Stimulated activated CD4-positive, alpha-beta T cell treated with anti-CD3 and anti-CD28 coated beads, Interleukin-4, amount 100 ng/mL, for 24 hours (primary cell): ENCODE data around the gene PCTP.

Experiments
- DNase-seq: peaks from one replicate; pipeline ENCODE4 v3.0.0-alpha.2; 2020

PCTP gene

DNA sequence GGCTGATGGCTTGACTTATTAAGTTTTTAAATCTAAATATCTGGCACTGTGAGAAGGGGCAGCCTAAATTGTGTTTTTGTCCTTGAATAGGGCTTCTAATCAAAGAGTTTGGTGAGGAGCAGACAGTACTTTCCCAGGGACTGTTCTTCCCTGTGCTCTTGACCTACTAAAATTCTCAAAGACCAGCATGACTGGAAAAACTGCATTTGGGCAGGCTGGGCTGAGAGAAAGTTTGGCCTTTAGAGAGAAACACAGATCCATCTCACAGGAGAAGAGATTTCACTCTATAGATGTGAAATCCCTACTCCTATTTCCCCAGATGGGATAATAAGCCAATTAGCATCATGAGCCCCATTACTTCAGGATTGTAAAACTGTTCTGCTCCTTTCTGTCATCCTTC, 7.3 kb downstream of the PCTP start:
- no peak for DNase-seq

DNA sequence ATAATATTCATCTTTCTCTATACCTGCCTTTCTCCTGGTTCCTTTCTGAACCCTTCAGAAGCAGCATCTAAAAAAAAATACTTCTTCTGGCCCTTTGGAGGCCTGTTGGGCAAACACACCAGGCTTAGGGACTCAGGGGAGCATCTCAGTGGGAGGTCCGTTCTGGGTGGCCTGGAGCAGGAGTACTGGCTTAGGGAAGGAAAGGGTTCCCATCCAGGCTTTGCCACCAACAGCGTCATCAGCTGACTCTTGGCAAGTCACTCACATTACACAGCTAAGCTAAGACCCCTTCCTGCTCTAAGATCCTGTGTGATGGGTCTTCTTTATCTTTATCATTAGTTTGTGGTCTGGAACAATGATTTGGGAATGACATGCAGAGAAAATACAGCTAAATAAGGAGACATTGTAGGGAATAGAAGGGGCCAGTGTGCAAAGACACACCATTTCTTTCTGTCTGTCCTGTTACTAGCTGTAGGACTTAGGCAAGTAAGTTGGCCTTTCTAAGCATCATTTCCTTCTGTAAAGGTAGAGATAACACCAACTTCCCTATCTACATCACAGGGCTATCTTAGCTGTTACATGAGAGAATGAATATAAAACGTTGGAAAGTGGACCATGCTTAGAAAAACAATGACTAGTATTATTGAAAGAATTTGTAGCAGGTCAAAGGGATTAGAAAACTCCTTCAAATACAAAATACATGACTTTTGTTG, 9.9 kb downstream of the PCTP start:
- no peak for DNase-seq

DNA sequence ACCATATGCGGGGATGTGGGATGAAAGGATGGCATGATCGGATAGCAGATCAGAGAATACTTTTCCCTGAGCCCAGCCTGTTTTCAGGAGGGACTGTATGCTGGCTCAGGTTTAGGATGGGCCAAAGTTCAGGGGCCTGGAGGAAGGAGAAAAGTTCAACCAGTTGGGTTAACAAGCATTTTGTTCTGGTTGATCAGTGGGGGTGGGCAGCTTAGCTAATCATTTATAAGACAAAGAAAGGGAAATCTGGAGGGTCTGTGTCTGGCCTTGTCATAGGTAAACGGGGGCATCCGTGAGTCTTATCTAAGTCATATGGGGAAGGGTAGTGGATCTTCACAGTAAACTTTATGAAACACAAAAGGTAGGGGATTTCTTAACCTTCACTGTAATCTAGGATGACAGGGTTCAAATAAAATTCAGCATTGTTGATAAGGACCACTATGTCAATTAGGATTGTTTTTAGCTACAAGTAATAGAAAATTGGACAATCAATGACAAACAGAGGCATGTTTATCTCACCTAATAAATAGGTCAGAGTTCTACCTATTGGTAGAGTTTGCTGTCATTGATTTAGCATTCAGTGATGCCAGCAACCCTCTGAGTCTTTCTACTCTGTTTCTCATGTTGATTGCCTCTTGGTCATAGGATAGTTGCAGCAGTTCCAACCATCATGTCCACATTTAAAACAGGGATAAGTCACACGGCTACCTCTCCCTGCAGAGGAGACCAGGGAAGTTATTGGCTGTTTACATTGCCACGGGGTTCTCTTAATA, 11.4 kb downstream of the PCTP start:
- DNase-seq: no peak

DNA sequence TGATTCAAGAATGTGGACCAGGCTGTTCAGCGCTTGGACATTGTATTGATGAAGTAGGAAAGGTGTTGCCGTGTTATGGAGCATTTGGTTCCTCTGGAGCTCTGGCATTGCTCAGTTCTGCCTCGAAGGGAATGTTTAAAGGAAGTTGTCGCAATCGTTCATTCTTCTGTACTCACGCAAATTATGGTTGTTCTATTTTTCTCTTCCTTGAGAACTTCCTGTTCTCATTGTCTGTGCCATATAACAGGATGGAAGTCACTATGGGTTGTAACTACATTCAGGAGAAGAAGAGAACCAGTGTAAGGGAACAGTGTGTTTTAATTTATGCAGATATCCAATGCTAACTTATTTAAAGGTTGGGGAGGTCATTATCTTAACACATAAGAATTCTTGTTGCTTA, 13.0 kb downstream of the PCTP start:
- no peak for DNase-seq

DNA sequence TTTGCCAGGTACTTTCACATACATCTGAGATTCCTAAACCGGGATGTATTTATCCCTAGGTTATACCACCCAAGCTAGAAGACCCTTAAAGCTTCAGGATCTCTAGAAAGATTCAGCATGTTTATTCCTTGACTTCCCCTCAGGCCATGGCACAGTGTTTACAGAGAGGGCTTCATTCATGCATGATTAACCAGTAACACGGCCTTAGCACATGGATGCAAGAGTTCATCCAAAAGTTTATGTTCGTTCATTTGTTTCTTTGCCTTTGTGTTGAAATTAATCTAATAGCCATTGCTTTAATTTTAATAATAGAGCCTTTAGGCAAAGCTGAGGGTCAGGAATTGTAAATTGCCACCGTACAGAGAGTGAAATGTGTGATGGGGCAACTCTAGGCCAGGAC, 13.8 kb downstream of the PCTP start:
- no peak for DNase-seq

DNA sequence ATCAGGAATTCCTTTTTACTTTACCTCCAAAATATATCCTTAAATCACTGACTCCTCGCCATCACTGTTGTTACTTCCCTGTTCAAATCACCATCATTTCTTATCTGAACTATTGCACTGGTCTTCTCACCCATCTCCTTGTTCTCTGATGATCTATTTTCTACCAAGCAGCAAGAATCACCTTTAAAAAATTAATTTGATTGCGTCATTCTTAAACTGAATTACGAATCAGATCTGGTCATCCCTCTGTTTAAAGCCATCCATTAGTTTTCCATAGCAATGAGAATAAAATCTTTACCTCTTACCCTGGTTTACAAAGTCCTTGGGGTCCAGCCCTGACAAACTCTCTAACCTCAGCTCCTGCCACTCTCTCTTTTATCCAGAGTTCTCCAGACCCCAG, 14.6 kb downstream of the PCTP start:
- DNase-seq: no peak

DNA sequence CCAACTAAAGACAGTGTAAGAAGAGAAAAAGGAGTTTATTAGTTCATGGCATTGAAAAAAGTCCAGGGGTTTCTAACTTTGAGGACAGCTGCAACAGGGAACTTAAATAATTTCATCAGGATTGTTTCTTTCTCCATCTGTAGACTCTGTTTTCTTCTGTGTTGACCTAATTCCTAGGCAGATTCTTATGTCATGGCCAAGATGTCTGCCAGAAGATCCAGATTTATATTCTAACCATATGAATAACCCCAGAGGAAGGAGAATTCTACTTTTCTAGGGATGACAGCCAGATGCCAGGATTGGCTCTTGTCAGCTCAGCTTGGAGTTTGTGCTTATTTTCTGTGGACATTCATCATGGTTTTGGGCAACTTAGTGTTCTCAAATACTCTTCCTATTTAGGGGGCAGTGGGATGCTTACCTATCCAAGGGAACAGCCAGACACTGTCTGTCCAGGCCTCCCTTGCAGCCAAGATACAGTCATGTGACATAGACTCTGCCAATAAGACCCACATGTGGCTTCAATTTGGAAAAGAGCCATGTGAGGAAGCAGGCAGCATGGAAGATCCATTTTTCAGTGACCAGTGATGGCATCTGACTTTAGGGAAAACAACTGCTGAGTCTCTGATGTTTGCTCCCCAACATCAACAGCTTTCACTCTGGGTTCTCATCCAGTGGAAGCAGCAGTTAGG, 18.2 kb downstream of the PCTP start:
- no peak for DNase-seq

DNA sequence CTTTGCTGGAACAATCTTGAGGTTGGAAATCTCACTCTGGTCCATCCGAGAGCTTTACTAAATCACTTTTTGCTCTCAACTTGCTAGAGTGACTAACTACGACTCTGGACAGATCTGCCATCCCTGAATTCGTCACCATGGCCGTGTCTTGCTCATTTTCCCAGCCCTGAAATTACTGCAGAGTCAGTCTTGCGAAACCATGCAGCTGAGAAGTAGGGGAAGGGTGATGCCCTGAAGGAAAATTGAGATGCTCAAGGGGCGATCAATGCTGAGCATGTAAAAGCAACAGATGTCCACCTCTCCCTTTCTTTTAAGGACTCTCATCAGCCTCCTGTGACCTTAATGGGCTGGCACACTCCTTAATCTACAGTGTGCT, 18.8 kb downstream of the PCTP start:
- no peak for DNase-seq

DNA sequence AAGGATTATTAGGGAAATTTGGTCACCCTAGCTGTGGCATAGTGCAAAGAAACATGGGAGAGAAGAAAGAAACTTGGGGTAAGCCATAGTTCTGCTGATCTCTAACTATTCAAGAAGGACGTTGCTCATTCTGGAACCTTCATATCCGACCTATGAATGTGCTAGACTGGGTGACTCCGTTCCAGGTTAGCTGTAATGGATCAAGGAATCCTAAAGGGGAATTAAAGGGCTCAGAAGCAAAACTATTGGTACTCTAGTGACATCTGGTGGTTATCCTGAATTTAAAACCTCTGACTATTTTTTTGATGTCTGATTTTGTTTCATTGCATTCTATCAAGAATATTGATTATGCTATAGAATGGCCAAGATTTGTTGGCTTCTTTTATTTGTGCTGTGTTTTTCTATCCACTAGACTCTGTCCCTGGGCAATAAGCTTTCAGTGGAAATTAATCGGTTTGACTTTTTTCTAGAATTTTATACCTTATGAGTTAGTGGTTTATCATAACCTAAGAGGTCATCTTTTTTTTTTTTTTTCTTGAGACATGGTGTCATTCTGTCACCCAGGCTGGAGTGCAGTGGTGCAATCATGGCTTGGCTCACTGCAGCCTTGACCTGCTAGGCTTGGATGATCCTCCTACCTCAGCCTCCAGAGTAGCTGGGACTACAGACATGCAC, 19.5 kb downstream of the PCTP start:
- DNase-seq: no peak

DNA sequence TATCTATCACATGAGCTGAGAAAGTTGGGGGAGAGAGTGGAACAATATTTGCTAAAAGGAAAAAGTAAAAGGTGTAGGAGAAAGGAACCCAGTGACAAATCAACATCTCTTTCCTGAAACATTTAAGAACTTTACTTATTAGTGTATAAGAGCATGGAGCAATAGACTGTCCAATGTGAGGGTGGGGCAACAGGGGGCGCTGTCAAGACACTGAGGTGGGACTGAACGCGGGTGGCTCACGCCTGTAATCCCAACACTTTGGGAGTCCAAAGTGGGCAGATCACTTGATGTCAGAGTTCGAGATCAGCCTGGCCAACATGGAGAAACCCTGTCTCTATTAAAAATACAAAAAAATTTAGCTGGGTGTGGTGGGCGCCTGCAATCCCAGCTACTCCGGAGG, 21.2 kb downstream of the PCTP start:
- no peak for DNase-seq

DNA sequence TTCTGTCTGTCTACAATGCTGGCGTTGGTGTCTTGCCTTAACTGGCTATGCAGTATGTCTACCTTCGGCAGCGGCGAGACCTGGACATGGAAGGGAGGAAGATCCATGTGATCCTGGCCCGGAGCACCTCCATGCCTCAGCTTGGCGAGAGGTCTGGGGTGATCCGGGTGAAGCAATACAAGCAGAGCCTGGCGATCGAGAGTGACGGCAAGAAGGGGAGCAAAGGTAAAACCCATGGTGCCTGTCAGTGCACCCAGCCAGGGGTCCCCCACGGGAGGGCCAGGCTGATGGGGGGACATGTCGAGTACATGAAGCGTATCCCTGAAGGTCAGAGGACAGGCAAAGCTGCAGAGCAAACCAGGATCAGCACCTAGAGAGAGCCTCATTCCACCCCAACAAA, 22.8 kb downstream of the PCTP start:
- no peak for DNase-seq

DNA sequence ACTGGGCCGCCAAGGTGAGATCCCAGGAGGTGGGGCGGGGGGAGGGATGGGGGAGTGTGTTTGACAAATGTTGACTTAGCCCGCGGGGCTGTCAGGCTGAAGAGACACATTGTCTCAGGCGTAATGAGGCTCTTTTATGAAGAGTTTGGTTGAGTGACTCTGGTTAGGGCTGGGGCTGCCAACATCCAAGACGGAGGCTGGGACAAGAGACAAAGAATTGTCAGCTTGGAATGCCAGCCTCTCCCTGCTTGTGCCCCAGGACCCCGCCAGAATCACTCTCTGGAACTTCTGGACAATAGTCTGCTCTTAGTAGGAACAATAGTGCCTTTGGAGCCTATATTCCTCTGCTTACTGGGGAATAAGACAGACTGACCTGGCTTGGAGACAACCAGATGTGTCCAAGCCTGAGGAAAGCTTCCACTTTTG, 24.0 kb downstream of the PCTP start:
- no peak for DNase-seq

DNA sequence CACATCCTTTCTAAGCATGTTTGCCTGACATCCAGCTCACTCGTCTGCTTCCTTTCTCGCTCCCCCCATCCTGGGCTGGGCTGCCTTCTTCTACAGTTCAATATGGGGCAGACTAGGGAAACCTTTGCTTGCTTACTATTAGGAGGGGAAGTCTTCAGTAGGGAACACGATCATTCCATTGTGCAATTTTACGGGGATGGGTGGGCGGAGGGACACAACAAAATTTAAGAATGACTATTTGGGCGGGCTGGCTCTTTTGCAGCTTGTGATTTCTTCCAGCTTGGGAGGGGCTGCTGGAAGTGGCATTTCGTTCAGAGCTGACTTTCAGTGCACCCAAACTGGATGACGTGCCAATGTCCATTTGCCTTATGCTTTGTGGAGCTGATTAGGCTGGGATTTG, 25.4 kb downstream of the PCTP start:
- no peak for DNase-seq

DNA sequence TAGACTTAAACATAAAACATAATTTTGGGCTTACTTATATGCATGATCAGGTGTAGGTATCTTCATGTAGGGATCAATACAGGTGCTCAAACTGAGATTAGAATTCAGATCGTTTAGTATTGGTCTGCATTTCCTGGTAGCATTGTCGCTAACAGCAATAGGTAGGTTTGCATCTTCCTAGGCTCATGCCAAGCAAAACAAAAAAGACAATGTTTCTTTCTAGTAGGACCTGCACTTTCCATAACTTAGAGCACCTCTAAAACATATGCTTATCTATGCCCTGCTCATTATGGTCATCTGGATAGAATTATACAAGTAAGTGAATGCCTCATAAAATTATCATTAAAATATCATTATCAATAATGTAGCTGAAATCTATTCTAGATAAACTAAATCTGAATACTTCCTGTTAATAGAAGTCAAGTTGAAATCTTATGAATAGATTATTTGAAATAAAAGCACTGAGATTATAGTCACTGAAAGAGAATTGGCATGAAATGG, 26.7 kb downstream of the PCTP start:
- no peak for DNase-seq

DNA sequence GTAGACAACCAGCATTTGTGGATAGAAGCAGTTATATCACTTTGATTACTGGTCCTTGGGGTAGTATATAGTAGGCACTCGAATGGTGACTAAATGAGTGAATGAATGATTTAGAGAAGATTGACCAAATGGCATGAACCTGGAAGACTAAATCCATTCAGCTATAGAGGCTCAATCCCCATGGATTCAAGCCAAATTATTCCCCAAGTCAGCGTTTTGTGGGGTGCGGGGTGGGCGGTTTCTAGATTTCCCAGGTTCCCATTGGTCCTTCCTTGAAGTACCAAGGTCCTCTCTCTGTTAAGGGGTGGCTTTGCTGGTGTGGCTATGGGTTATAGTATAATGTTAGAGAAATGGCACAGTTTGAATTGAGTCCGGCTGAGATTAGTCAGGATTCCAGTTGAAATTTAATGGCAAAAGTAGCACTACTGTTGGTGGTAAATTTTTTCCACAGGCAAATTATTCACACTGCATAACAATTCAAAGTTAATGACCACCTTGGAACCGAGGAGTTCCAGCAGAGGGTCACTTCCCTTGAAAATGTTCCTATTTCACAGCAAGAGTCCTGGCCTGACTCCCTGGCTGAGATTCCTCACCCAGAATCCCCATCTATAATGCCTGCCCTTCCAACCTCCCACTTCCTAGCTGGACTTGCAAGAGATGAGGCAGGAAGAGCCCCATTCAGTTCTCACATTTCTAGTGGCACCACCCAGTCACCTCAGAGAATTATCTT, 27.7 kb downstream of the PCTP start:
- DNase-seq: no peak

DNA sequence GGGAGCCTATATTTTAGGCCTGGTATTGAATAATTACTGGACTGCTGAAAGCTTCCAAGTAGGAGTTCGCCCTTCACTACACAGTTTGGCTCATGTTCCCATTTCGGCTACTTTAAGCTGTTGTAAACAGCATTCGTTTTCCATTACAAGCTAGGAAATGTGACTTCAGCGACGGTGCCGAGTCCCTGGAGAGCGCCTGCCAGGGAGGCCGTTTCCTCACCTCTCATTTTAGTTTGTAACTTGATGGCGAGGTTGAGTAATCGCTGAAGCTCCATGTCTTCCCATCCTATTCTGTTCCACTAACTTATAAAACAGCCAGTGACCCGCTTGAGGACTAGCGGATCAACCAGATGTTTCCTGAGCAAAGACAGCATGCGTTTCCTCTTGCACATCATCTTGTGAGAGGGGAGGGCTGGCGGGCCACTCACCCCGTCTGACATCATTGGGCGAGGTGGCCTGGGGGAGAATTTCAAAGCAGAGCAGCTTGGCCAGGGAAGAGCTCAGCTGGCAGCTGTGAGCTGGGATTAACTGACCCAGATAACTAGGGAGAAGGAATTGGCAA, 32.9 kb downstream of the PCTP start:
- DNase-seq: no peak

DNA sequence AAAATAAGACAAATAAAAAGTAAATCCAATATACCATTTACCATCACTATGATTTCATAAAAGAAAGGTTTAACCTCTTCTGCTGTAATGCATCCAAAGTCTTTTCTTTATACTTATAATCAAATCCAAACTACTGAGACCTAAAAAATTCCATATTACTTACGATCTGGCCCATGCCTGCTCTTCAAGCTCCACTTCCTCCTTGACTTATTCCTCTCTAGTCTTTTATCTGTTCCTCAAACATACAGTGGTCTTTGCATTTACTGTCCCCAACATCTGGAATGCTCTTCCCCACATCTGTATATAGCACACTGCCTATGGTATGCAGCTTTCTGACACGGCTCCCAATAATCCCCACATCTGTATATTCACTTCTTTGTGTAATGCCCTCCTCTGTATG, 33.8 kb downstream of the PCTP start:
- no peak for DNase-seq

DNA sequence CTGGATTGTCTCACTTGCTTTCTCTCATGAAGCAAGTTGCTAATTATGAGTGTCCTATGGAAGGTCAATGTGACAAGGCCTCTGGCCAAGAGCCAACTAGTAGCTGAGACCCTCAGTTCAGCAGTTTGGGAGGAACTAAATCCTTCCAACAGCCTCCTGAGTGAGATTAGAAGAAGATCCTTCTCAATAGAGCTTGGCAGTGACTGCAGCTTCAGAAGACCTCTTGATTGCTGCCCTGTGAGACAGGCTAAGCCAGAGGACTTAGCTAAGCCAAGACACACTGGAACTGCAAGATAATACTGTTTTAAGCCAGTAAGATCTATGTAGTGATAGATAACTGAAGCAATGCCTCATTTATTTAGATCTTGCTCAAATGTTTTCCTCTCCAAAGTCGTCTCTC, 34.3 kb downstream of the PCTP start:
- no peak for DNase-seq

DNA sequence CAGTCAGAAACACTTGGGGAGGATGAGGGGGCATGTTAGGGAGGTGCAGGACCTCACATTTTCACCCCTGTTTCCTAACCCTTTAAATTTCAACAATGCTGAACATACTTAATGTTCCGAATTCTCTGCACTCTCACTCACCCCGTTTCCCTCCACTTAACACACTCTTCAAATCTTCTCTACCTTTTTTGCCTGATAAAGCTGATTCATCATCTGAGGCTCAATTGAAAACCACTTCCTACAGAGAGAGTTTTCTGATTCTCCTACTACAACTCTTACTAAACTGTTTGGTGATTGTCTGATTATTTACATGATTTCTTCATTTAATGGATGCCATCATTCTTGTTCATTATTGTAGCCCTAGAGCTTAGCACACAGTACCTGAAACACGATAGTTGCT, 42.4 kb downstream of the PCTP start:
- DNase-seq: no peak

DNA sequence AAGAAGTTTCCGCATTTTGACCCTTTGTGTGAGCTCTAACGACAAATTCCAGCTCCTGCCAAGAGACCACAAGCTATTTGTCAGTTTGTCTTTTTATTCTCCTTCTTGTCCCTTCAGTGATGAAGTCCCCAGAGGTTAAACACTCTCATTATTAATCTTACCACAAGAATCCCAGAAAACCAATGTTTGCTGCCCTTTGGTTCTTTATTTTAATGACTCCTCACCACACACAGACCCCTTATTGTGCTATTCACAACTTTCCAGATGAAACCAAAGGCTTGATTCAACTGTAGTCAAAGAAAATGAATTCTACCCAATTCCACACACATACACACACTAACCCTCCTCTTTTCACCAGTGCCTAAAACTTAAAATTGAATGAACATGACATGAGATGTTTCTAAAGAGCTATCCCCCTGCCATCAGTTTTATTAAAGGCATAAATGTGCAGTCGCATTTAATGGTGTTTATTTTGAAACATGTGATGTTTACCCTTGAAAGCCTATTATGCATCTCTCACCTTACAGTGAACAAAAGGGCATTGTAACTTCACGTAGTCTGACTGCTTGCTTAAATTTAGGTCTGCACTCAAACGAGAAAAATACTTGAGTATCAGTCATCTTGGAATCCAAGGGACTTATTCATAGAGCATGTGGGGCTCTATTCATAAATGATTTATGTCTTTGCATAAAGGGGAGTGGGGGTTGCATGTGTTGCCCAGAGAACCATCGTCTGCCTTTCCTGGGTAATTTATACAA, 44.1 kb downstream of the PCTP start:
- DNase-seq: no peak

DNA sequence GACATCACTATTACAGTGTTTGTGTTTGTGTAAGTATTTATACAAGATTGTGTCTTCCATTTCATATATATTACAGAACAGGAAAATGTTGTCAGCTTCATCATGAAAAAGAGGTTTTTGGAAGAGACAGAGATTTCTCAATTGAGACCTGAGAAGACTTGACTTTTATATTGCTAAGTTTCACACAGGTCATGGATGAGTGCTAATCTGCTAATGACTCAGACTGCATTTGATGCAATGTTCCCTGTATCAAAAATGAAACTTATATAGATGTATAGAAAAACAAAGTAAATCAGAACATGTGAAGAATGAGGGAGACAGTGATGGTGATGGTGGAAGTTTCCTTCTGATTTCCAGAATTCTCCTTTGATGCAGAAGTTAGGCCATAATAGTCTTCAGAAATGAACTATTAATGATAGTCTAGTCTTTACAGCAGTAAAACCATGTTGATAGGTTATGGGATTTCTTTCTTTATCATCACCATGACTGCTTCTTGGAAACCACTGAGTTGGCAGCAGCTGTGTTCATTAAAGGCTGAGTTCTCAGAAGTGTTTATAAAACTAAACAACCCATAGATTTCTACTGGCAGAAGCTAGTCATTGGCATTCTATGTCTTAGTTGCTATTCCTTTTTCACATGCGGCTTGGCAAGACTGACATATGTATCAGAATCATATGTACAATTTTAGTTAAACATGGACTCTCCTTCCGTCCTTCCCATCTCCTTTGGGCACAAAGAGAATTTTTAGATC, 56.1 kb downstream of the PCTP start:
- no peak for DNase-seq
